GM12873 (cell line): ENCODE data around the gene FSD1.

Experiments used
- TF ChIP-seq, protein P1 (sequence below): IDR thresholded peaks from 2 replicates; pipeline ENCODE4 v1.5.1; 2012; ENCODE audit warnings: low read depth, mild to moderate bottlenecking, moderate library complexity, low read length, control low read depth; ENCODE audit not compliant: insufficient read depth; ENCODE audit errors: missing control alignments

FSD1 gene

DNA sequence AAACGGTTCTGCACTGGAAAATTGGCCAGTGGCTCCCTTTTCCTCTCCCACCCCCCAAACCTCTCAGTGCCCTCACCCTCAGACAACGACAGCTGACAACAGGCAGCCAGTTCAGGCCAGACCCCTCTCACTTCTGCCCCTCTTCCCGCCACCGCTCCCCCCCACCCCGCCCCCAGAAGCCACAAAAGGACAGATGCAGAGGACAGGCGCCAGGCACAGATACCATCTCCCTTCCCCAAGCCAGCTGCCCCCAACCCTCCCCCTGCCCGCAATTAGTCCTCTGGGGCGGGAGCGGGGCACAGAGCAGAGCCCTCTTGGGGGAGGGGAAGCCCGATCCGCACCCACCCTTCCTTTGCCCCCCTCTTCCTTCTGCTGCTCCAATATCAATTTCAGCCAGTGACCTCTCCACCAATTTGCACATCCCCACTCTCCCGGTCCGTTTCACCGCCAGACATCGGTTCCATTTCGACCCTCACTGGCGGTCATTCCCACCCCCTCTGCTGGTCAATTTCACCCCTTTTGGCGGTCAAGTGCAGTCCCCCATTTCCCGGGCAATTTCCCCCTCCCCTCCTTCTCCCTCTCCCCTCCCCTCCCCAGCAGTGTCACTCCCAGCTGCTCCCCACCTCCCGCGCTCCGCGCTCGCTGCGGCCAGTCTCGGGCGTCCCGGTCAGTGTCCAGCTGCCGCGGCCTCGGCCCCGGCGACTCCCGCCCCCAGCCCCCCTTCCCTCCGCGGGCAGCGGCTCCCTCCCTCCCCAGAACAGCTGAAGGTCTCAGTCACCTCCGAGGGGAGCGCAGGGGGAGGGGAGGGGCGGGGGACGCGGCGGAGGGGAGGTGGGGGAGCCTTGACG is 25.8 kb upstream of the FSD1 start, which contains the start of gene SHD:
SHD (plus strand) TSS at position 848 of the 848 bp plus-strand sequence. CDS start 798 bp downstream, outside the sequence.
- TF ChIP-seq, protein P1, sequence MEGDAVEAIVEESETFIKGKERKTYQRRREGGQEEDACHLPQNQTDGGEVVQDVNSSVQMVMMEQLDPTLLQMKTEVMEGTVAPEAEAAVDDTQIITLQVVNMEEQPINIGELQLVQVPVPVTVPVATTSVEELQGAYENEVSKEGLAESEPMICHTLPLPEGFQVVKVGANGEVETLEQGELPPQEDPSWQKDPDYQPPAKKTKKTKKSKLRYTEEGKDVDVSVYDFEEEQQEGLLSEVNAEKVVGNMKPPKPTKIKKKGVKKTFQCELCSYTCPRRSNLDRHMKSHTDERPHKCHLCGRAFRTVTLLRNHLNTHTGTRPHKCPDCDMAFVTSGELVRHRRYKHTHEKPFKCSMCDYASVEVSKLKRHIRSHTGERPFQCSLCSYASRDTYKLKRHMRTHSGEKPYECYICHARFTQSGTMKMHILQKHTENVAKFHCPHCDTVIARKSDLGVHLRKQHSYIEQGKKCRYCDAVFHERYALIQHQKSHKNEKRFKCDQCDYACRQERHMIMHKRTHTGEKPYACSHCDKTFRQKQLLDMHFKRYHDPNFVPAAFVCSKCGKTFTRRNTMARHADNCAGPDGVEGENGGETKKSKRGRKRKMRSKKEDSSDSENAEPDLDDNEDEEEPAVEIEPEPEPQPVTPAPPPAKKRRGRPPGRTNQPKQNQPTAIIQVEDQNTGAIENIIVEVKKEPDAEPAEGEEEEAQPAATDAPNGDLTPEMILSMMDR = no peak

DNA sequence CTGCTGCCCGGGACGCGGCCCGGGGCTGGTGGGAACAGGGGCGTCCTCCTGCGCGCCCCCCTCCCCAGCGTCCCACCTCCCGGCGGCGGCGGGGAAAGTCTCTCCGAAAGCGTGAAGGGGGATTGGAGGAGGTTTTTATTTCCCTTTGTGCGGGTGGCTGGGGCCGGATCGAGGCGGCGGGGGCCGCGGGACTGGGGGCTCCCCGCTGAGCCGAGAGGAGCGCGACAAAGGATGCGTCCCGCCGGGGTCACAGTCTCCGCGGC is 25.2 kb upstream of the FSD1 start:
- TF ChIP-seq, protein P1 = no peak

DNA sequence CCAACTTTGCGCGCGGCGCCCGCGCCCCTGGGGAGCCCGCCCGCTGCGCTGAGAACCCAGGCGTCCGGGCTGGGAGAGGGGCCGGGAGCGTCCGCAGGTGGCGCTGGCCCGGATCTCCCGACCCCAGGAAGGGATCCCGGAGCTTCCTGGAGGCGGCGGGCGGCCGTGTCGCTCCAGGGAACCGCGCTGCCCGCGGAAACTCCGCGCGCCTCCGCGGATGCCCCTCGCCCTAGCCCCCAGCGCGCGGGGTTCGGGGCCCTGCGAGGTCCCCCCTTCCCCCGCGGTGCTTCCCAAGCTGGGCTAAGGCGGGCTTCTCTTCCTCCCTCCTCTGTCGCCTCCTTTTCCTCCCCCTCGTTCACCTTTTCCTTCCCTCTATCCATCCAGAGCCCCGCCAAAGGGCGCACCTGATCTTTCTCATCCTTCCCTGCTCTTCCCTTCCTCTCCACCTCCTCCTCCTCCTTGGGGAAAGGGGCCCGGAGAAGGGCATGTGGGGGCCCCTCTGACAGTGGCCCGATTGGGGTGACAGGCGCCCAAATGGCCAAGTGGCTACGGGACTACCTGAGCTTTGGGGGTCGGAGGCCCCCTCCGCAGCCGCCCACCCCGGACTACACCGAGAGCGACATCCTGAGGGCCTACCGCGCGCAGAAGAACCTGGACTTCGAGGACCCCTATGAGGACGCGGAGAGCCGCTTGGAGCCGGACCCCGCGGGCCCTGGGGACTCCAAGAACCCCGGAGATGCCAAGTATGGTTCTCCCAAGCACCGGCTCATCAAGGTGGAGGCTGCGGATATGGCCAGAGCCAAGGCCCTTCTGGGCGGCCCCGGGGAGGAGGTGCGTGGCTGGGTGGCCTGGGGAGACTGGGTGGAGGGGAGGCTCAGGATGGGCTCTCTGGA is 24.6 kb upstream of the FSD1 start:
- TF ChIP-seq, protein P1 = no peak

DNA sequence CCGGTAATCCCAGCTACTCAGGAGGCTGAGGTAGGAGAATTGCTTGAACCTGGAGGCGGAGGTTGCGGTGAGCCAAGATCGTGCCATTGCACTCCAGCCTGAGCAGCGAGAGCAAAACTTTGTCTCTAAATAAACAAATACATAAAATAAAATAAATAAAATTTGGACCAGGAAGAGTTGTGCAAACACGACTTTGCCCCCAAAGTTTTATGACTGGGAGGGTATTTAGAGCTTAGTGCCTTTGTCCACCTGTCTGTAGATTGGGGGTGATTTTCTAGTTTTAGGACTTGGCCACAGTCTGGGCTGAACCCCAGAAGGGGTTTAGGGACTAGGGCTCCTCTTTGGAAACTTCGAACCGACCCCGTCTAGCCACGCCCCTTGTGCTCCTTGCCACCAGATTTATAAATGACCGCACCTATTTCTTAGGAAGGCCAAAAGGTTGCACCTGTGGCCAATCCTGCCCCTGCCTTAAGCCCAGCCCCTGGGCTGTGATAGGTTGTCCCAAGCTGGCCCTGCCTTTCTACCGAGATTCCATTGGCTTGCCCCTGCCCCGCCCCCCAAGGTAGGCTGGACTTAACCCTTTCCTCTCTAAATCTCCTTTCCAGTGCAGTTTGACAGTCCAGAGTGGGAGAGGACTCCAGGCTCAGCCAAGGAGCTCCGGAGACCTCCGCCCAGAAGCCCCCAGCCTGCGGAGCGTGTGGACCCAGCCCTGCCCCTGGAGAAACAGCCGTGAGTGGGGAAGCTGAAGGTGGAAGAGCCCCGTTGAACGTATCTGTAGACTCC is 20.0 kb upstream of the FSD1 start:
- TF ChIP-seq, protein P1 = no peak

DNA sequence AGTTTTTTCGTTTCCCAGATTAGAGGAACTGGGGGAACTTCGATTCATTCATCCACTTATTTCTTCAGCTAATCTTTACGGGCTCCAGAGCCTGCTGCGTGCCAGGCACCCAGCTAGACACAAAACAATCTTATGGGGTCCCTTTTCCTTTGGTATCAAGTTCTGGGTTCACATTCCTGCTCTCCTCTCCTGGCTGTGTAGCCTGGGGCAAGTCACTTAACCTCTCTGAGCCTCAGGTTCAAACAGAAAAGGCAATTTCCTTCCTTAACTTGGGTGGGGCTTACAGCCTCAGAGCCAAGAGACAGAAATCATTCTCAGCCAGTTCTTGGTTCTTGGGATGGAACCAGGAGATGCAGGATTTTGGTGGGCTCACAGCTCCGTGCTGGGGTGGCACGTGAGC is 19.4 kb upstream of the FSD1 start:
- TF ChIP-seq, protein P1 = no peak

DNA sequence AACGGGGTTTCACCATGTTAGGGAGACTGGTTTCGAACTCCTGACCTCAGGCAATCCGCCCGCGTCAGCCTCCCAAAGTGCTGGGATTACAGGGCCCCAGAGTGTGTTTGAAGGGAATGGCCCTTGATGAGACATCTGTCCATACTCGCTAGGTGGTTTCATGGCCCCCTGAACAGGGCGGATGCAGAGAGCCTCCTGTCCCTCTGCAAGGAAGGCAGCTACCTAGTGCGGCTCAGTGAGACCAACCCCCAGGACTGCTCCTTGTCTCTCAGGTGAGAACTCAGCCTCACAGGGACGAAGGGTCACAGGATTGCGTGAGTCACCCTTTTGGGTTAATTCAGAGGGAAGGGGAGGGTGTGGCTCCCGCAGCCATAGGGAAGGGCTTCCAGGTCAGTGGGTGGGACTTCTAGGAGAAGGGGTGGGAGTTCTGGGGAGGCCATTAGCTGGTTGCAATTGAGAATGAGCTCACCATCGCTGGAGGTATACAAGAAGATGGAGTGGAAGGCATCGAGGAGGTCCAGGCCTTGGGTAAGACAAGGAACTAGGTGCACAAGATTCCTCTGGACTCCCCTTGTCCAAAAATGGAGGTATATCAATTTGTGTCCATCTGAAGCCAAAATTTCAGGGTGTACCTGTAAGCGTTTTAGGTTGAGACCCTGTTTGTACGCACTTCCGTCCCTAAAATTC is 16.2 kb upstream of the FSD1 start:
- TF ChIP-seq, protein P1 = no peak
